ENCODE measurements around the gene SMIM45.
"Not testable (repeated sequence)": the region's sequence is repeated elsewhere in the genome, so short reads cannot be mapped to it uniquely, and the experiment has no call there.

The SMIM45 gene

DNA sequence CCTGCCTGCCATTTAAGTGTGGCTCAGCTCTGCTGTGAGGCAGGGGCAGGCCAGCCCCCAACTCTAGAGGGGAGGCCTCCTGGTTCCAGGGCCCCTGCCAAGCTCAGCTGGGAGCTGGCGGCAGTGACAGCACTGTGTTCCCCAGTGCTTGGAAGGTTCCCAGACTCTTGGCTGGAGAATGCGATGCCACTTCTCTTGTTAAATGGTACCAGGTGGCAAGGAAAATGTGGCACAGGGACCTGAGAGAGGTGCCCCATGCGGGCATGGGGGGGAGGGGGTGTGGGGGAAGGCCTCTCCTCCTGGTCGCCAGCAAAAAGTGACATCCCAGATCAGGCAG lies 17.0 kb upstream of the SMIM45 start:
- ATAC-seq: no peak

DNA sequence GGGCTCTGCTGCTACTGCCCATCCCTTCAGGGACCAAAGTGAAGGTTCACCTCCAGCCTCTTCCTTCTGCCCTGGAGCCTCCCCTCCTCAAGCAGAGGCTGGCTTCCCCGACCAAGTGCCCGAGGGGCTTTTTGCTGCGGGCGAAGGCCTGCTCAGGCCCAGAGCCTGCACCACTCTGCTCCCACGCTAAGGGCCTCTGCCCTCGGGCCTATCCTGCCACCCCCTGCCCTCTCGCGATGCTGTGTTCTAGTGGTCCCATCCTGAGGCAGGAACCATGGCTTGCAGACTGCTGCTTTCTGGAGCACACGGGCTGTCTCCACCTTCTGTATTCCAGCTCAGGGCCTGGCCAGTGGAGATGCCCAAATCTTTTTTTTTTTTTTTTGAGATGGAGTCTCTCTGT lies 16.4 kb upstream of the SMIM45 start:
- no peak for ATAC-seq

DNA sequence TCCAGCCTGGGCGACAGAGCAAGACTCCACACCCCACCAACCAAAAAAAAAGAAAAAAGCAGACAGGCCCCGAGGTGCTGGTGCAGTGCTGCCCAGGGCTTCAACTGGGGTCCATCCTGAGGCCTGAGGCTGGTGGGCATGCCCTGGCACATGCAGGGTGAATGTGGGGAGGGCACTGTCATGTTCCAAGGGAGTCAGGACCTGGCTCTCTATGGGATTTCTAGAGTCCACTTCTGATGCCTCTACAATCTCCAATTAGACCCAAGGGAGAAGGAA lies 15.1 kb upstream of the SMIM45 start:
- ATAC-seq: no peak

DNA sequence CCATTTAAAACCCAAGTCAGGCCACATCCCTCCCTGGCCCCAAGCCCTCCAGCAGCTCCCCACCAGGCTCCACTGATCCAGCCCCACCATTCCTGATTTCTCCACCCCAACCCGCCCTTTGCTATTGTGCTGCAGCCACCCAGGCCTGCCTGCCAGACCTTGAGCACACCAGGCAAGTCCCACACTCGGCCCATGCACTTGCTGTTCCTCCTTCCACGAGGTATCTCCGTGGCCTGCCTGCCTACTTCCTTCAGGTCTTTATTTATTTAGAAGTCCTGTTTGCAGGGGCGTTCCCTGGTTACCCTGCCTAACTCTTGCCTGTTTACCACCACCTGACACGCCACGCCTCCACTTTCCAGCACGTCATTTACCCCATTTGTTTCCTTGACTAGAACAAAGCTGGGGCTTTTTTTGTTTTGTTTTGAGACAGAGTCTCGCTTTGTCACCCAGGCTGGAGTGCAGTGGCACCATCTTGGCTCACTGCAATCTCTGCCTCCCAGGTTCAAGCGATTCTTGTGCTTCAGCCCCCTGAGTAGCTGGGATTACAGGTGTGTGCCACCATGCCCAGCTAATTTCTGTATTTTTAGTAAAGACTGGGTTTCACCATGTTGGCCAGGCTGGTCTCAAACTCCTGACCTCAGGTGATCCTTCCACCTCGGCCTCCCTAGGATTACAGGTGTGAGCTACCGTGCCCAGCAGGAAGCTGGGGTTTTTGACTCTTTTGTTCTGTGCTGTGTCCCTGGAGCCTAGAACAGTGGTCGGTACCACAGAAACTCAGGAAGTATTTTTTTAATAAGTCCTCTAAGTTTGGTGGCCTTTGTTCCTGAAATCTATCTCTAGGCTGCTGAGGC lies 11.7 kb upstream of the SMIM45 start:
- ATAC-seq: peak; percentile 66 to 68

DNA sequence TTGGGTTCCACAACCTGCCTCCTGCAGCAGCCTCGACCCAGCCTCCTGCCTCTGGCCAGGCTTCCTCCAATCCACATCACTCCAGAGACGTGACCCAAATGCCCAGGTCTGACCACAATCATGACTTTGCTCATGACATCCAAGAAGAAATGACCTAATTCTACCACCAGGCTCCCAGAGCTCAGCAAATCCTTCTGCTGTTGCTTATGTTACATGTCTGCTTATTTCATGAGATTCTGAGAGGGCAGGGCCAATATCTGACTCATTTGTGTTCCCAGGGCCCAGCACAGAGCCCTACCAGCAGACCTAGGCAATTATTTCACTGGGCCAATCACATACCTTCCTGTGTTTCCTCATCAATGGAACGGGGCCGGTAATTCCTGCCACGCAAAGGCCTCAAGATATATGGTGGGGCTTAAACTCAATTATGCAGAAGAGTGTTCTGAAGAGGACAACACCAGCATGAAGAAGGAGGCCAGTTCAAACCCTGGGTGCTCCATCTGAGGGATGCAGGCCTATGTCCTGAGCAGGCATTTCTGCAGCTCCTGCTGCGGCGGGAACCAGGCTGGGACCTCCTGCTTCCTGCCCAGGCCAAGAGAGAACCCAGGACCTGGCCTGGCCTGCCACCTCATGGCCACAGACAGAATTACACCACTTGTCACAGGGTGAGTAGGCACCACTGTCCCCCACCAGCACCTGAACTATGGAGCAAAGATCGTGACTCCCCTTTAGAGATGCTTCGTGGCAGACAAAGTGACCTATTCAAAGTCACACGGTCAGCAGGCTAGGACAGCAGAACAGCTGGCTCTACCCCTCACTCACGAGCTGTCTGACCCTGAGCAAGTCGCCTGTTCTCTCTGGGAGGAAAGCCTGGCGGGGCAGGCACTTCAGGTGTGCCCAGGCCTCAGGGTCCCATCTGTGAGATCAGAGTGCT lies 10.9 kb upstream of the SMIM45 start:
- ATAC-seq: peak; percentile 50 to 56

DNA sequence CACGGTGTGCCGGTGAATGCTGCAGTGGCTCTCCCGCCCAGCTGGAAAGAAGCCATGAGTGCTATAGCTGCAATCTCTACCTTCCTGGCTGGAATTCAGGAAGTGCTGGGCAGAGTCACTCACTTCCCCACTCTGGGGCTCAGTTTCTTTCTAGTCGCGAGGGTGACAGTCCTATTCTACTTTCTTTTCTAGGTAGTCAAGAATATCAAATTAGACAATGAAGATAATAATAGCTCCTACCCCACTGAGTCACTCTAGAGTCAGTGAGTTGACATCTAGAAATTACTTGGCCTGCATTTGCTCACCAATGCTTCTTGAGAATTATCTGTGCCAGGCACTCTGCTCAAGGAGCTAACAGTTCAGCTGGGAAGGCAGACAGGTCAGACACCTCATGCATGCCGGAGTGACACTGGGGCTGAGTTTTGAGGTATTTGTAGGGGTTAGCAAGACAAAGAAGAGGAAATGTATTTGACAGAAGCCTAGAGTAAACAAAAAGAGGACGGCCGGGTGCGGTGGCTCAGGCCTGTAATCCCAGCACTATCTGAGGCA lies 8.2 kb upstream of the SMIM45 start:
- ATAC-seq: peak; percentile 24 to 27

DNA sequence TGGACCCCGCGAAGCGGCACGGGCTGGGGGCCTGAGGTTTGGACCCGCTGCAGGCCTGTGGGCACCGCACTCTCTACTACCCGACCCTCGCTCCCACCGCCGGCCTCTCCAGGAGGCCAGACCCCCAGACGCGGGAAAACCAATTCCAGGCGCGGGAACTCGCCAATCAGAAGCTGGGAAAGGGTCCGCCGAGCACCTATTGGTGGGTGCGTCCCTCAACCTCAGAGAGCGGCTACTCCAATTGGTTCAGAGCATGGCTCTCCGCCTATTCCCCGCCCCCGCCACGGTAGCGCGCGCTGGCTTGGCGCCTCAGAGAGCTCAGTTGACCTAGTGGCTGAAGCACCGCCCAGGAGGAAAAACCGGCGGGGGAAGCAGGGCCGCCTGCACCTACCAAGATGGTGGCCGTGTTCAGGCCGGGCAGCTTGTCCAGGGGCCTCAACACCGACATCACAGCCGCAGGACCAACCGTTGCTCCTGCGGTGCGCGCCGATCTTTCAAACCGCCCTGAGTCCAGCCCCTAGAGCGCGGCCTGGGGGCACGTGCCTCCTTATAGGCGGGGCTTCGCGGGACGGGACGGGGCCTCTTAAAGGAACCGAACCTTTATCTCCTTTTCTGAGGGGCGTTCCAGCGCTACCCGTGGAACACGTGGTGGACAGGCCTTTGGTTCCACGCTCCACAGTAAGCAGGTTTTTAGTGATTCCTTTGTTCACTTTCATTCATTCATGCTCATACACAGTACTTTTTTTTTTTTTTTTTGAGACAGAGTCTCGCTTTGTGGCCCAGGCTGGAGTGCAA lies 5.1 kb upstream of the SMIM45 start, which contains the start of gene CENPM:
Gene CENPM (minus strand): TSS at position 524 of the 795 bp plus-strand sequence. CDS start 76 bp downstream, at position 448.
- ATAC-seq: peak; percentile 90

DNA sequence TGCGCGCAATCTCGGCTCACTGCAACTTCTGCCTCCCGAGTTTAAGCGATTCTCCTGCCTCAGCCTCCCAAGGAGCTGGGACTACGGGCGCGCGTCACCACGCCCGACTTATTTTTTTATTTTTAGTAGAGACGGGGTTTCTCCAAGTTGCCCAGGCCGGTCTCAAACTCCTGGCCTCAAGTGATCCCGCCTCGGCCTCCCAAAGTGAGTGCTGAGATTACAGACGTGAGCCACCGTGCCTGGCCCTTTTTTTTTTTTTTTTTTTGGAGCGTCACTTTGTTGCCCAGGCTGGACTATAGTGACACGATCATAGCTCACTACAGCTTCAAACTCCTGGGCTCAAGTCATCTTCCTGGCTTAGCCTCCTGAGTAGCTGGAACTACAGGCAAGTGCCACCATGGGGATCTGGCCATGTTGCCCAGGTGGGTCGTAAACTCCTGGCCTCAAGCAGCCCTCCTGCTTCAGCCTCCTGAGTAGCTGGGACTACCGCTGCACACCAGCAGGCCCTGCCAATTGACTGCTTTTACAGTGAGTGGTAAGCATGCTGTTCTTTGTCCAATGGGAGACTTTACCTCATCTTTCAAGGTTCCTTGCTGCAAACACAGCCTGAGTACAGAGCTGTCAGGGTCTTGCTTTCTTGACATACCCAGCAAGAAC lies 4.4 kb upstream of the SMIM45 start:
- no peak for ATAC-seq

DNA sequence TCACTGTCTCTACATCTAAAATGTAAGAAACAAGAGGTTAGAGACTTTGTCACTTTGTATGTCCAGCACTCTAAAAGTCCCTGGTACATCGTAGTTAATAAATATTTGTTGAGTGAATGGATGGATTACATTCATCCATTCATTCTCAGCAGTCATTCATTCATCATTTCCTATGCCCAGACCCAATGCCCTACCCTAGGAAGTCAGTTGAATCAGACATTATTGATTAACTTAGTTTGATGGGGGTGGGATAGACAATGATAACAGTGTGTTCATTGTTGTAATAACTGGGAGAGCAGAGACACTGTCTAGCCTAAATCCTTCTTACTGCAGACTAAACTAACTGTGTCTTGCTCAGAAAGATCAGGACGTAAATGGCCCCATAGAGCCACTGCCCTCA lies 3.8 kb upstream of the SMIM45 start:
- ATAC-seq: no peak

DNA sequence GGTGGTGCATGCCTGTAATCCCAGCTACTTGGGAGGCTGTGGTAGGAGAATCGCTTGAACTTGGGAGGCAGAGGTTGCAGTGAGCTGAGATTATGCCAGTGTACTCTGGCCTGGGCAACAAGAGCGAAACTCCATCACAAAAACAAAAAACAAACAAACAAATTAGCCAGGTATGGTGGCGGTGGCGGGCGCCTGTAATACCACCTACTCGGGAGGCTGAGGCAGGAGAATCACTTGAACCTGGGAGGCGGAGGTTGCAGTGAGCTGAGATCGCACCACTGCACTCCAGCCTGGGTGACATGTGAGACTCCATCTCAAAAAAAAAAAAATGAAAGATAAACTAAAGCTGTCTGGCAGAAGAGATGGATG lies 3.0 kb upstream of the SMIM45 start:
- not testable (repeated sequence) for ATAC-seq

DNA sequence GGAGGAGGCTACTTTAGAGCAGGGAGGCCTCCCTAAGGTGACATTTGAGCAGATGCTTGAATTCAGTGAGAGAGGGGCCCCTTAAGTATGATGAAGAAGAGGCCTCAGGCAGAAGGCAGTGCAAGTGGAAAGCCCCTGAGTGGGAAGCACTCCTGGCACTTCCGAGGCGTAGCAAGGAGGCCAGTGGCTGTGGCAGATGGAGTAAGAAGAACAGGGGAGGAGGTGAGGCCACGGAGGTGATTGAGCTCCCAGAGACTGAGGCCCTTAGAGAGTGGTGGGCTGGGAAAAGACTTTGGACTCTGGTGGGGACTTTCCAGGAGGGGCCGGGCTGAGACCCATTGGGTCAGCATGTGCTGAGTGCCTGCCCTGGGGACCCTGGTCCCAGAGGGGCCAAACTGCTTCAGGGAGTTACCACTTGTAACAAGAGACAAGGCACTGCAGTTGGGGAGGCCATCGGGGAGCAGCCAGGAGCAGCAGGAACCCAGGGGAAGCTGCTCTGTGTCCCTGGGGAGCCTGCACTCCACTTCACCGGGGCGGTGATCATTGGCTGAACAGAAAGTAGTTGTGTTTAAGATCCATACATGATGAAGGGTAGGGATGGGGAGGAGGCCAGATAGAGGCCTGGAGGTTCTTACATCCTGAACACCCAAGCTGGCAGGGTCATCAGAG lies 2.5 kb upstream of the SMIM45 start:
- no peak for ATAC-seq

DNA sequence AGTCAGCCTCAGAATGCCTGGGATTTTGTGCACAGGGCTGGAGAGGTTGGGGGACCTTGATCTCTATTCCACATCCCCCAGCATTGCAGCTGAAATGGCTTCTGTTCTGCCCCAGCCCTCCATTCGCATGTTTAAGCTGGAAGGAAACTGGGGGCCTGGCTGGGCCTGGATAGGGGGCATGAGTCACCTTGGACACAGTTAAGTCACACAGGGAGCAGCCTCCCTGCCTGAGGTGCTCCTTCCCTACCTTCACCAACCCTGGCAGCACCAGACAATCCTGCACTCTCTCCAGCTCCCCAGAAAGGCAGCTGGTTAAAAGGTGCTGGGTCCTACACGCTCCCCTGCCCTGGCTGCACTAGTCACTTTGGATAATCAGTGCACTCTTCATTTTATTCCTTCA lies 763 bp downstream of the SMIM45 start:
- ATAC-seq: no peak

DNA sequence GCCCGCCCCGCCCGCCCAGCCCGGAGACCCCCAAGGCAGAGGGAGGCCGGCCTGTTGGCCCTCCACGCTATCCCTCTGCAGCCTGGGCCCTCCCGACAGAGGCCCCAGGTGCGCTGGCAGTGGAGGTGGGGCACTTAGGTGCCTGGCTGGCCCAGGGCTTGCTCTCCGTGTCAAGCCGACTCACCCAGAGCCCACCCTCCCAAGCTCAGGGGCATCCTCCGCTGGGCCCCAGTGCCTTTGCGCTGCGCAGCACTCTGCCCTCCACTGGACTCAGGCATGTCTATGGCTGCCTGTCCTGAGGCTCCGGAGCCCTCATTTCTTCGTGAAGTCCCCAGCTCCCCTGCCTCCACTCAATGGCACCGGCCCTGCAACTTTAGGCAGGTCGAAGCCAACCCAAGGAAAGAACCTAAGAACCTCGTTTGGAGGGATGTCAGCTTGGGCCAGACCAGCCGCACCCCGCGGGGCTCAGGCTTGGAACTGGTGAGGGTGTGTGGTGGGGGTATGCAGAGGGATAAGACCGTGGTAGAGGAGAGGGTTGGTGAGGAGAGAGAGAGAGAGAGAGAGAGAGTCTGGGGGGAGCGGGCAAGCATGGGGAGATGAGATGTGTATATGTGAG lies 6.1 kb downstream of the SMIM45 start:
- ATAC-seq: peak; percentile 25 to 47

DNA sequence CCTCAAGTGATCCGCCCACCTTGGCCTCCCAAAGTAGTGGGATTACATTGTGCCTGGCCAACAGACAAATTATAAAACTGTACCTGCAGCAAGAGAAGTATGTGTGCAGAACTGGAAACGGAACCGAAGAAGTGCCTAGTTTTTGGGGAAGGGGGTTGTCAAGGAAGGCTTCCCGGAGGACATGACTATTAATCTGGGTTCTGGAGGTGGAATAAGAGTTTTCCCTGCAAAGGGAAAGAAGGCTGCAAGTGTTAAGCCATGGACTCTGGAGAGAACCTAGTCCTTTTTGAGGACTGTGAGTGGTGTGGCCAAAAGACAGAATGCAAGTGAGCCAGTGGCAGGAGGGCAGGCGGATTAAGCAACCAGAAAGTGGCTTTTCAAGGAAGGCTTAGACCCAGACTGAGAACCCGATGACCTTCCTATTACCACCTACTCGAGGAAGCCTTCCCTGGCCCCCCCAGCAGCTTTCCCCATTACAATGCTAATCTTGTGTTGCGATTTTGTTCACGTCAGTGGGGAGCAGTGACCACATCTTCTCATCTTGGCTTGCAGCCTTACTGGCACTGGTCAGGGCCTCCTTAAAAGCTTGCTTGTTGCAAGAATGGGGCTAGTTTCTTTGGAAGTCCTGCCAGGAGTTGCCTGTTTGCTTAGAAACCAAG lies 11.6 kb downstream of the SMIM45 start:
- no peak for ATAC-seq

DNA sequence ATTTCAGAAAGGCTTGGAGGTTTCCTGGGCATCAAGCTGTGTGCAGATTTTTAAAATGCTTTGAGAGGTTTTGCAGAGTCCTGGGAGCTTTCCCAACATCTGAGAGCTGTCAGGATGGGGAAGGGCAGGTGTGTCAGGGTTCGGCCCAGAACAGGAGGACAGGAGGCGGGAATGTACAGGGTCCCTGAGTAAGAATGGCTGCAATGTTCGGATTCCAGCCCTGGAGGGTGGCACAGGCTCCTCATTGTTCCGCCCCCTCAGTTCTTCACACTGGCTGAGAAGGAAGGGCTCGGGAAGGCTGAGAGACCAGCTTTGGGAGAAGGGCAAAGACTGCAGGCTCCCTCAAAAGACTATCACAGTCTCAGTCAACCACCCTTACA lies 12.2 kb downstream of the SMIM45 start:
- ATAC-seq: no peak

DNA sequence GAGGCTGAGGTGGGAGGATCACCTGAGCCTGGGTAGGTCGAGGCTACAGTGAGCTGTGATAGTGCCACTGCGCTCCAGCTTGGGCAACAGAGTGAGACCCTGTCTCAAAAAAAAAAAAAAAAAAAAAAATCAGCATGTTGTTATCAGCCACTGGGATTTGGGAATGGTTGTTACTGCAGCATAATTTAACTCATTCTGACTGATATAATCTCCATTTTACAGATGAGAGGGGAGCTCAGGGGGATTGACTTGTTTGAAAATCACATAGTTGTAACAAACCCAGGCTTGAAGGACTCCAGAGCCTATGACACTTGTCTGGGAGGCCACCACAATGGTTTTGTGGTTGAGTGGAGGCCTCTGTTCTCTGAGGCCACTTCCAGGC lies 14.3 kb downstream of the SMIM45 start:
- ATAC-seq: no peak

DNA sequence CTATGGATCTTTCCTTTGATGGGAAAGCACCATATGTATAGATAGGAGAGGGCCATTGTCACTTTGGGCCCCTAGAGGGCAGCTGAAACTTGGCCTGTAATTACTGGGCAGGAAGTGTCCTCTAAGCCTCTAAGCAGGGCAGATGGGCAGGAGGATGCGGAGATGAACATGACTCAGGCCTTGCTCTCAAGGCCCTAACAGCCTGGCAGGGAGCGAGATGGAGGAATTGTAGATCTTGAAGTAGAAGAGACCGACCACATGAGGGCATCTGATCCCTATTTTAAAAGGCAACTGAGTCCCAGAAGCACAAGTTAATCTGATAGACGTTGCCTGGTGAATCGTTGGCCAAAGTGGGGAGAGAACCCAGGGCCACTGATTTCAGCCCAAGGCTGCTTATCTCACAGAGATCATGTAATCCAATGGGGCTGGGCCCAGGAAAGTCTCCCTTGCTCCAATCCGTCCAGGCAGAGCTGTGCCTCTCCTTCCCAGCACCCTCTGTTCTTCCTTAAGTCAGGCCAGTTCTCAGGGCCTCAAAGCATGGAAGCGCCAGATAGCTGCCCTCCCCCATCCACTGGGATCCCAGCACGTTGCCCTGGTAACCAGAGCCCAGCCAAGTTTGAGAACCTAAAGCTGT lies 14.8 kb downstream of the SMIM45 start:
- peak; percentile 67 to 74 for ATAC-seq

DNA sequence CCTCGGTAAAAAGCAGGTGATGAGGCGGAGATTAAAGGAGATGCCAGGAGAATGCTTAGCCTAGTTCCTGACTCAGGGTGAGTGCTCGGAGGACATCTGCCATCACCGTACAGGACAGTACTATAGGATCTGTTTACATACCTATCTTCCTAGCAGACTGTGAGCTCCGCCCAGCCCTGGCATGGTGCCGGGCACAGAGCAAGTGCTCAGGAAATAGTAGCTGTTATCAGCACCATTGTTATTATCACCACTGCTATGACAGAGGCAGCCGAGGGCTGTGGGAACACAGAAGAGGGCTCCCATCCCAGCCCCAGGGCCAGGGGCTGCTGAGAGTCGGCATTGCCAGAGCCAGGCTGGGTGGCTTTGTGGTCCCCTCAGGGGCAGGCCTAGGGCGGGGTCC lies 16.7 kb downstream of the SMIM45 start:
- ATAC-seq: no peak

DNA sequence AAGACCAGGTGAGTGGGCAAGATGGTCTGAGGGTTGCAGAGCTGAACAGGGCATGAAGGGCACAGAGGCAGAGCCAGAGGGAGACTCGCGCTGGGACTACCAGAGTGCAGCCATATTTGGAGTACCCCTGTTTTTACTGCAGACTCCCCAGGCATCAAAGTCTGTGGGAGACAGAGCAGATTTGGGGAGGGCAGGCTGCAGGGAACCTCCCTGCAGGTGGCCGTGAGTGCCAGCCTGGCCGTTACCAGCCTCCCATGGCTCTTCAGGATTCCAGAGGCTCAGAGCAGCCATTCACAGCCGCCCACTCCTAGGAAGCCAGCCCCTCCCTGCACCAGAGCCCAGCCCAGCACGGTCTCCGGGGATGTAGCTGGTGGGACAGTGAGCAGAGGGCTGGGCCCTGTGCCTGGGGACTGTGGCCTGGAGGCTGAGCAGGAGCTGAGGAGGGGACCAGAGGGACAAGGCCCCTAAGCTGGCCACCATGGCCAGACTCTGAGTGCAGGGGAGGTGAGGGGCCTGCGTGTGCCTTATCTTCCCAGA lies 17.2 kb downstream of the SMIM45 start, which contains the start of gene SEPTIN3:
Gene SEPTIN3 (plus strand): TSS at position 334 of the 537 bp plus-strand sequence. CDS start 2,050 bp downstream, outside the sequence.
- ATAC-seq: no peak

DNA sequence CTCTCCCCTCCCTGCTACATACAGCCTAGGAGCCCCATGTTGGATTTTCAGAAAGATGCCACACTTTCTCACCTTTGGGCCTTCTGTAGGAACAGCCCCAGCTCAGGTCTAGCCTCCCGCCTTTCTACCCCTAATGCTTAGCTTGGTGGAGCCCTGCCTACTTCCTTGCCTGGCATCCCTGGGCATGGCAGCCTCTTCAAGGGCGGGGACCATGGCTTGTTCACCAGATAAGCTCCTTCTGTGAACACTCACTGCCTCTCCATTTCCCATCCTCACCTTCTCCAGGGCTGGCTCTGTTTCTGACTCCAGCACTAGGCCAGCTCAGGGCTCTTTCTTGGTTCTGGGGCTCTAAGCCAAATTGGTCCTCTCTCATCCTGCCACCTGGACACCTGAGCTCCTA lies 18.7 kb downstream of the SMIM45 start:
- no peak for ATAC-seq

All from activated CD4-positive, CD25-positive, alpha-beta regulatory T cell treated with anti-CD3 and anti-CD28 coated beads, Interleukin-2, amount 50 U/mL, for 24 hours (primary cell).